H7 (cell line): ENCODE measurements around the gene TMEM158. TPM values are rescaled to one million over a fixed set of nuclear protein-coding genes. Genes with fewer than 3 reads are reported as not detected.

Experiments
- DNase-seq: peaks from one replicate; pipeline ENCODE4 v3.0.0; 2012
- H3K27me3 ChIP-seq: 2 replicates; pipeline ENCODE4 v1.6.0; 2011; ENCODE audit warnings: mild to moderate bottlenecking, low read length; ENCODE audit not compliant: control insufficient read depth, insufficient read depth
- H3K36me3 ChIP-seq: replicated peaks from 2 replicates; pipeline ENCODE4 v1.5.1; 2011; ENCODE audit warnings: low read length; ENCODE audit not compliant: control insufficient read depth, insufficient read depth
- H3K4me3 ChIP-seq: 2 replicates; pipeline ENCODE4 v1.5.1; 2011; ENCODE audit warnings: low read depth, mild to moderate bottlenecking, control low read depth, low read length, moderate library complexity; ENCODE audit not compliant: insufficient read depth
- total RNA-seq: library from RNA; depleted of rRNA; stranded (reverse); fragments of >200 nt; shearing (Covaris generic); gene quantifications from 2 replicates; pipeline ENCODE4 v1.2.3, GENCODE V29; 2014; rRNA removed

TMEM158 gene
- total RNA-seq = 9.8 and 11.5 TPM in 2 replicates

DNA sequence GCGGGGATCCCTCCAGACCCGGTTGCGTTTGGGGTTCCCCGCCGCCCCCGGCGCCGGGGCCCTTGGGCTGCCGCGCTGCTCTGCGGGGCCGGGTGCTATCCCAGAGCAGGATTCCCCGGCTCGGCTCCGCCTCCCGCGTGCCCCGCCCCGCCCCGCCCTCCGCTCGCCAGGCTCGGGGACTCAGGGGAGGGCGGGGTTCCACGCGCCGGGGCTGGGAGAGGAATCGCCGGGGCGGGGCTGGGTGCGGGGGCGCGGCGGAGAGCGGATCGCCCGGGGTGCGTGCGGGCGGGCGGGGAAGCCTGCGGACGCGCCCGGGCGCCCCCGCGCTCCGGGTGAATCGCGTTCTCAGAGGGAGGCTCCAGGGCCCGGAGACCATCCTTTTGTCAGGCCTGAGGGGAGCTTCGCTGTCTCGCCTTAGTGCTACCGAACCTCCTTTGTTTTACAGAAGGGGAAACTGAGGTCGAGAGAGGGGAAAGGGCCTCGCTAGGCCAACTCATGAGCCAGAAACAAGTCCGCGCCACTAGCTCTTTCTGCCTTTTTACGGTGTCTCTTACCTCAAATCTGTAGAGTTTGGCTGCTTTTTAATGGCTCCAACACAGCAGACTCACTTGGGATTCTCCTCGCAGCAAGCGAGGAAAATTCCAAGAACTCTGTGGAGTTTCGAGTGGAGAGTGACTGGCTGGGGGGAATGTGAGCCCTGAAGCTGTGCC lies at the start of gene TMEM158:
Gene TMEM158, minus strand, starts transcription at position 82 of the 710 bp plus-strand sequence. CDS start 260 bp downstream, outside the sequence.
- Histone ChIP-seq H3K36me3 (no peaks in the 10 kb centered on the region), H3K4me3 (peak within 1 kb of the TSS; percentile 64), H3K27me3 (peaks cover 36% of the 10 kb centered on the region)
- peak; percentile 99 for DNase-seq

DNA sequence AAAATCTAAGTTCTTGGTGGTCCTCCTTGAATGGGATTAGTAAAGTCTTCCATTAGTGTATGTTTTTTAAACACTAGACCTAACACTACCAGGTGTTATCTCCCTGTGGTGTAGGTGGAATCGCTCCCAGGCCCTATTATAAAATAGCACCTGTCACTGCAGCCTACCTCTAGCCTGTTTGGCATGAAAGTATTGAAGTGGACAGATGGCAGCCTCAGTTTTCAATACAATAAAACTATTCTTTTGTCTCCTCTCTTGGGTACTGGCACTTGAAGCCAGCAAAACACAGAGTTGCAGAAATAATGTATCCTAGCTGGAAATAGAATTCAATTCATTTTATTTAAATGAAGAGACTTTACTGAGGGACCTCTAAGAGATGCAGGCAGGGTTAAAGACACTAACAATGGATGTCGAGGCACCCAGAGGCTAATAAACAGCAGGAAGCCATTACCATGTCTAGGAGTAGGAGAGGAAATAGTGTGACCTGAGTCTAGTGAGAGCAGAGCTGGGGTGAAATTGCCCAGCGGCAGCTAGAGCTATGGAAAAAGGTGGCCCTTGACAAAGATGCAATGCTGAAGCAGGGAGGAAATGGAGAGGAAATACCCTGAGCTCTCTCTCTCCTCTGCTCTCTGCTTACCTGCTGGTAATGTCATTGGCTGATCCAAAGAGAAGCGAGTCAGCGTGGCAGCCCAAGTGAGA lies 49.1 kb upstream of the TMEM158 start:
- Histone ChIP-seq H3K36me3 (no peaks in the 10 kb centered on the region), H3K4me3 (no peak overlapping the region), H3K27me3 (no peaks in the 10 kb centered on the region)
- no peak for DNase-seq

DNA sequence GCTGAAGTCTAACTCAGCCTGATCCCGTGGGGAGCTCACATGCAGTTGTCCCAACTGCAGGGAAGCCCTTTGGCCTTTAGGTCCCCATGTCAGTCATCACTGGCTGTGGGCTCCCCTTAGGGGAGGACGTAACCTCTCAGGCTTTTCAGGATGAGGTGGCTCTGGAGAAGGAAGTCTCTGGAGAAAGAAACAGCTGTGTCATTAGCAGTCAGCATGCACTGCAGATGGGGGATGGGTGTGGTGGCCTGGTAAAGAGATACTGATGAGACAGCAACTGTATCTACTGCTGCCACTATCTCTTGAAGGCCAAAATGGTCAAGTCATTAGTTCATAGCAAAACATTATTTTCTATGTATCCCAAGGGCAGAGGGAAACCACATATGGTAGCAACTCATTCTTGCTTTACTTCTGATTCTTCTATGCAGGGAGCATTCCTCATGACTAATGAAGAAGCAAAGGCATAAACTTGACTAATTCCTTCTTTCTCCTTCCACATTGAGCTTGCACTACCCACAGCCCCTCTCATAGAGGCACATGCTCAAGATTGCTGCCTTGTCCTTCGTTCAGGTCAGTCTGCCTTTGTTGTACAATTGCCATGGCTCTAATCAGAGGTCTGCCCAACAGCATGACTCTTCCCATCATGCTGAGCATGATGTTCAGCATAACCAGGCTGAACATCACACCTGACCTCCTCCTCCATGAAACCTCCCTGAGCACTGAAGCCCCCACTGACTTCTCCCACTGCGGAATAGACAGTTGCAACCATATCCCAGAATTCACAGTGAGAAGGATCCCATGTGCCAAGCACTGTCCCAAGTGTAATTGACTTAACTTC lies 47.8 kb upstream of the TMEM158 start:
- H3K36me3 ChIP-seq = no peaks in the 10 kb centered on the region
- DNase-seq = no peak
- no peak overlapping the region for H3K4me3 ChIP-seq
- no peaks in the 10 kb centered on the region for H3K27me3 ChIP-seq

DNA sequence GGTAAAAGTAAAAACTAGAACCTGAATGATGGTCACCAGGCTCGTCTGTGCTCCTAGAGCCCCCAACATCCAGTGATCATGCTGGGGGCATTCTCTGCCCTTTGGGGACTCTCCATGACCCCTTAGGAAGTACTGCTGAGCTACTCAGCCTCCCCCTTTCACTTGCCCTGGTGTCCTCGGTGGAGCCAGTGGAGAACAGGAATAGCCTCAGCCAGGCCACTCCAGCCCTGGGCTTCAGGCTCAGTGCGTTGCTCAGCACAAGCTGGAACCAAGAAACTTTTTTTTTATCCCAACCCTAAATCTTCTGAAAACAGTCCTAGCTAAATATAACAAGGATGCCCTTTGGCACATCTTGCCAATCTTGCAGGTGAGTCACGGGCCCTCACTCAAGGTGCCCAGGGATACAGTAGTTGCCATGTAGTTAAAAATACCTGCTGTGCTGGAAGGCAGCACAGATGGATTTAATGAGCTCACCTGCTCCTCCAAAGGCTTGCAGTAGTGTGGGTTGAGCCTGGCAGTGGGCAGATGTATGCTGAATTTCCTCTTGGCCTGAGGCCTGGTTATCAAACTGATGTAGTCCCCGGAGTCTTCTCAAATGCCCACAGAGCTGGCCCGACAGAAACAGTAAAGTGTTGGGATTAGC lies 46.9 kb upstream of the TMEM158 start:
- H3K27me3 ChIP-seq = no peaks in the 10 kb centered on the region
- DNase-seq = no peak
- H3K4me3 ChIP-seq = no peak overlapping the region
- H3K36me3 ChIP-seq = no peaks in the 10 kb centered on the region

DNA sequence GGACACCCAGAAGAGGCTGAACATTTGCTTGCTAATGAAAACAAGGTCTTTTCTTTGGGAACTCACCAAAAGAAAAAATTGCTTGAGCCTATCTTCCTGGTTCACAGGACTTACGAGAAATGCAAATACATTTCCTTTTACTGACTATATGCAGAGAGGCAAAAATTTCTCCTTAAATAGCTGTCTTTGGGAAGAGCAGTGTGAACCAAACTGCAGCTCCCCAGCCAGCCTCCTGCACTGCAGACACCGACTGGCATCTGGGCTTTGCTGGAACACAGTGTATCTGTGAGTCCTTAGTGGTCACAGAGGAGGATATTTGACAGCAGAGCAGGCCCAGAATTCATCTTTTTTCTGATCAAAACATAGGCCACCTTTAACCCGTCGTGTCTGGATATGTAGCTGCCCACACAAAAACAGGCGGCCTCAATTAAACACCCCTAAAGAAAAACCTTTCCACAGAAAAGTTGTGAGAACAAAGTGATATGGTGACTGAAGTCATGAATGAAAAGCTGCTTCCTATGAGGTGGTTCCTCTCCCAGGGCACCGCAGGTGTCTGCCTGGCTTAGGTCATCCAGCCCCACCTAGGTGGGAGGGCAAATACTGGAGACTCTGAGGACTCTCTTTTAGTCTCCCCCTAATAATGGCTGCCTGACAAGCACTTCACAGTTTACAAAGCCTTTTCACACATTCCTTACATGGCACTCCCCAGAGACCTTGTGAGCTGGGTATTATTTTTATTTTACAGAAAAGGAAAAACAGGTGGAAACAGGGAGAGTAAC lies 46.1 kb upstream of the TMEM158 start:
- DNase-seq = no peak
- H3K36me3 ChIP-seq = no peaks in the 10 kb centered on the region
- no peaks in the 10 kb centered on the region for H3K27me3 ChIP-seq
- H3K4me3 ChIP-seq = no peak overlapping the region

DNA sequence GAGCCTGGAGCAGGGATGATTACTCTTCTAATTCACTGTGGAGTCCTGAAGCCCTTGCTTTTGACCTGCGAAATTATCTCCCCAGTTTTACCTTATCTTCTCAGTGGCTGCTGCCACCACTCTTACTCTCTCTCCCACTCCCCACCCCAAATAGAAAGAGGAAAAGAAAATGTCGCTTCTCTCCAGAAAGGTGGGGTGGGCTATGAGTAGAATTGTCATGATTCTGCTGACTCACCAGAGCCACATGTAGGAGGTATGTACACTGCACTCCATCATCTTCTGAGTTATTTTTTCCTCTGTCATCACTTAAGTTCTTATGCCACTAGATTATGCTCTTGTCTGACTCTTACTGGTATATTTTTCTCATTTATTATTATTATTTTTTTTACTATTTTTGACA lies 43.9 kb upstream of the TMEM158 start:
- Histone ChIP-seq H3K27me3 (no peaks in the 10 kb centered on the region), H3K4me3 (no peak overlapping the region), H3K36me3 (no peaks in the 10 kb centered on the region)
- DNase-seq = no peak

DNA sequence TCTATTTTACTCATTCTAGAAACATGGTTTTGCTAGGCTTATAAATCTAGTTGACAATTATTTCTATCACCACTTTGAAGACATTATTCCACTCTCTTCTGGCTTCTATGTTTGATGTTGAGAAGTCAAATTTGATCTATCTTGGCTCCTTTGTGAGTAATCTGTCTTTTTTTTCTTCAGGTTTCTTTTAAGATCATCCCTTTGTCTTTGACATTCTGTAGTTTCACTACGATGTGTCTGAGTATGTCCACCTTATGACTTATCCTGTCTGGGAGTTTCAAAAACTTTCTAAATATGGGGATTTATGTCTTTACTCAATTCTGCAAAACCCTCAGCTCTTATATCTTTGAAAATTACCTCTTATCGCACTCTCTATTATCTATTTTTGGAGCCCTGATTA lies 41.0 kb upstream of the TMEM158 start:
- DNase-seq = no peak
- Histone ChIP-seq H3K36me3 (no peaks in the 10 kb centered on the region), H3K4me3 (no peak overlapping the region)

DNA sequence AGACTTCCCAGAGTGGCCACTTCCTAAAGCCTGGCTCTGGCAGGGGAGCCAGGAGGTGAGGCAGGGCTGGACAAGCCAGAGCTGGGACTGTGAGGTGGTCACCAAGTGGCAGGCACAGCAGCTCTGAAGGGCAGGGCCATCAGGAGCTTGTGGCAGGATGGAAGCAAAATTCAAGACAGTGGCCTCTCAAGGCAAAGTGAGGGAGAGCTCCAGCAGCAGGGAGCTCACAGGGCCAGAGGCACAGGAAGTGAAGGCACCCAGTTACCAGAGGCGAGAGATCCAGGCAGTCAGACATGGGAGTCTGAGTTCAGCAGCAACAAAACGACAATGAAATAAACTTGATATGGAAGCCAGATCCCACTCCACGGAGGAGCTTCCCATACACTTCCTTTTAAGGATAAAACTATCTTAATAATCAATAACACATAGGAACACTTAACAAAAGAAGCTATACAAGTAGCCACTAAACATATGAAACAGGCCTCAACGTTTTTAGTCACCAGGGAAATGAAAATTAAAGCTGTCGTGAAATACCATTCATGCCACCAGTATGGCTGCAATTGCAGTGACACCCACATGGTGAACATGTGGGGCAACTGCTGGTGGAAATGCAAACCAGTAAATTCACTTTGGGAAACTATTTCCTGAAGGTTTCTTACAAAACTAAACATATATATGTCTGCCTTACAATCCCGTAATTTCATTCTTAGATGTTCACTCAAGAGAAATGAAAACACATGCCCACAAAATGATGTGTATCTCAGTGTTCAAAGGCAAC lies 35.4 kb upstream of the TMEM158 start:
- no peaks in the 10 kb centered on the region for H3K36me3 ChIP-seq
- no peak for DNase-seq
- no peaks in the 10 kb centered on the region for H3K27me3 ChIP-seq
- no peak overlapping the region for H3K4me3 ChIP-seq

More for the DNA sequence above, 41.0 kb upstream of the TMEM158 start:
- no peaks in the 10 kb centered on the region for H3K27me3 ChIP-seq

DNA sequence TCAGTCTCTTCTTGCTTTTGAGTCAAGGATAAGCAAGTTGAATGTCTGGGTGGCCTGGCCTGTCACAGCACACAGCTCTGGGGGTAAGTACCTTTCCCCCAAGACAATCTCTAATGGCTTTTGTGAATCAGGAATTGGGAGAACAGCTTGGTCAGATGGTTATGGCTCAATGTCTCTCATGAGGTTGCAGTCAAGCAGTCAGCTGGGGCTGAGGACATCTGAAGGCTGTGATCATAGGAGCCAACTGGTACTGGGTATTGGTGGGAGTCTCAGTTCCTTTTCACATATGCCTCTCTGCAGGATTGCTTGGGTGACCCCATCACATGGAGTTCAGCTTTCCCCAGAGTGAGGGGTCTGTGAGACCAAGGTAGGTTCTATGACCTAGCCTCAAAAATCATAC lies 33.0 kb upstream of the TMEM158 start:
- no peak for DNase-seq
- H3K36me3 ChIP-seq = no peaks in the 10 kb centered on the region

DNA sequence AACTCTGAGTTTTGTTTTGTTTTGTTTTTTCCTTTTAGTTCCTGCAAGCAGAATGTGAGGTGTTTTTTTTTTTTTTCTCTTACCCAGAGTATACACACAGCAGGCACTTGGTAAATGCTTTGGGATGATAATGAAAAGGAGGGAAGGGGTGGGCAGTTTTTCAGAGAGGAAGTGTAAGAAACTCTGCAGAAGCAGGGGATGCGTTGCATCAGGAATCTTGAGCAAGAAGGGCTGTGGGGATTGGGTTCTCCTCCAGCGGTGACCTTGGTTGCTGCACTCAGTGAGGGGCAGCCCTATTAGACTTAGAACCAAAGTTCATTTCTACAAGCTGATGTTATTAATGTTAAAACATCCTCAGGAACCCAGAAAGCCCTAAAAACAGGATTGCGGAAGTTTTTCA lies 32.2 kb upstream of the TMEM158 start:
- Histone ChIP-seq H3K27me3 (no peaks in the 10 kb centered on the region), H3K36me3 (no peaks in the 10 kb centered on the region), H3K4me3 (no peak overlapping the region)
- DNase-seq = peak; percentile 54

More for the DNA sequence above, 33.0 kb upstream of the TMEM158 start:
- H3K4me3 ChIP-seq = no peak overlapping the region
- H3K27me3 ChIP-seq = no peaks in the 10 kb centered on the region

DNA sequence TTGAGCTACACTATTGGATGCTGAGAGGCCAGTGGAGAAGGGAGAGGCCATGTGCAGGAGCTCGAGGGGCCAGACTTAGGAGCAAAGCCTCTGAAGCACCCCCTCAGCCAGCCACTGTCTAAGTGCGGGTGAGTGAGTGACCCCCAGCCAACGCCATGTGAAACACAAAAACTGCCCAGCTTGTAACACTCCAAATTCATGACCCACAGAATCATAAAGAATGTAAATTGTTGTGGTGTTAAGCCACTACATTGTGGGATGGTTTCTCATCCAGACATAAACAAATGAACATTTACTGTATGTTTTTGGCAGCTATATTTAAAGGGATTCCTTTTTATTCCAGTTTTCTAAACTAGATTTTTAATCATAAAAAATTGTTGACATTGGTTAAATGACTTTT lies 27.2 kb upstream of the TMEM158 start:
- Histone ChIP-seq H3K27me3 (no peaks in the 10 kb centered on the region), H3K4me3 (no peak overlapping the region), H3K36me3 (no peaks in the 10 kb centered on the region)
- DNase-seq = no peak

DNA sequence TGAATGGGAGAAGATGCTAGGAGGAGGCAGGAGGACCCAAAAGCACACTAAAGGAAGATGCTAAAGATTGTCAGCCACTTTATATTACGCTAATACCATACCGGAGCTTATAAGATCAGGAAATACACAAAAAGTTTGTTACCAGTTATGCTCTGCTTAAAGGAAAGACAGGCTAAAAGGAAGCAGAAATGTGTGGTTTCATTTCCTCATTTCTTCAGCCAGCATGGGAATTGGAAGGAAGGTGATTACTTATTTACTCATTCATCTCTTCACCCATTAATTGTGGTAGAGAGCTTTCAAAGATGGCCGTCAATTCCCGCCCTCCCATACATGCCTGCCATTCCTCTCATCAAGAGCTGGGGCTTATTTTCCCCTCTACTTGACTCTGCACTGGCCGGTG lies 26.7 kb upstream of the TMEM158 start:
- Histone ChIP-seq H3K4me3 (no peak overlapping the region), H3K36me3 (no peaks in the 10 kb centered on the region), H3K27me3 (no peaks in the 10 kb centered on the region)
- no peak for DNase-seq

DNA sequence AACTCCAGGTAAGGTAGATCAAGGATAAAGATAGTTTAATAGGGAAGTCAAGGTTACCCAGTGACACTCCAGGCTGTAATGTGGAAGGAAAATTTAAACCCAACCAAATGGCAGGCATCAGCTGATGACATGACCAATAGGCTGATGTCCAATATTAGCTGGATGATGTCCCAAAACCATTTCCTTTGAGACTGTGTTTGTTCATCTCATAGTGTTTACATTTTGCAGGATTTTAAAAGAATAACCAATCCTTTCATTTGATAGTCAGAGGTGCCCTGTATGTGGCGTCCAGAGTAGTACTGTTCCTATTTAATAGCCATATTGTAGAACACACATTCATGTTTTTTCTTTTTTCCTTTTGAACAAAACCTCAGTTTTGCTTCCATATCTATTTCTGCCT lies 23.3 kb upstream of the TMEM158 start:
- H3K4me3 ChIP-seq = no peak overlapping the region
- H3K27me3 ChIP-seq = no peaks in the 10 kb centered on the region
- H3K36me3 ChIP-seq = no peaks in the 10 kb centered on the region
- no peak for DNase-seq
